Caco-2 (cell line): ENCODE measurements around the gene YDJC. TPM values are rescaled to one million over a fixed set of nuclear protein-coding genes. Genes with fewer than 3 reads are reported as not detected.

ENCODE experiments used
- BruUV-seq: library from RNA; stranded (reverse); fragments of 400-500 nt; replicated peaks from 2 replicates; lab custom pipeline; 2021; lab: Mats Ljungman, UMichigan
- CTCF ChIA-PET: fragments of 300-600 bp; sonication (Branson Sonifier 250); formaldehyde crosslinking; loops from one replicate; lab custom pipeline; 2022; ENCODE audit warnings: antibody characterized with exemption; lab: Charles Lee
- POLR2A ChIA-PET: fragments of 300-600 bp; sonication (Branson Sonifier 250); formaldehyde crosslinking; loops from one replicate; lab custom pipeline; 2022; ENCODE audit warnings: antibody characterized with exemption; lab: Charles Lee
- DNase-seq, 2 experiments: peaks; one replicate each; pipeline versions ENCODE4 v3.0.0 to v3.0.0-alpha.2; 2020 to 2022
- H3K27me3 ChIP-seq: replicated peaks from 2 replicates; pipeline ENCODE4 v1.6.0; 2011; ENCODE audit warnings: low read length; ENCODE audit not compliant: control insufficient read depth, insufficient read depth
- H3K36me3 ChIP-seq: 2 replicates; pipeline ENCODE4 v1.5.1; 2011; ENCODE audit warnings: low read length; ENCODE audit not compliant: control insufficient read depth, insufficient read depth
- H3K4me1 ChIP-seq: fragments of 250-450 bp; sonication (Bioruptor Pico); 2 replicates; pipeline ENCODE4 v1.5.1; 2020; ENCODE audit warnings: mild to moderate bottlenecking
- H3K4me3 ChIP-seq: 2 replicates; pipeline ENCODE4 v1.5.1; 2011; ENCODE audit warnings: low read depth, mild to moderate bottlenecking, control low read depth, low read length
- H3K9me3 ChIP-seq: fragments of 250-450 bp; sonication (Bioruptor Pico); 2 replicates; pipeline ENCODE4 v1.5.1; 2020; ENCODE audit warnings: mild to moderate bottlenecking, moderate library complexity
- H3K27ac Mint-ChIP-seq: one replicate; pipeline ENCODE4 v1.8.0; 2022; ENCODE audit warnings: mixed read lengths; ENCODE audit not compliant: unreplicated experiment
- H3K27me3 Mint-ChIP-seq: one replicate; pipeline ENCODE4 v1.8.0; 2022; ENCODE audit warnings: mixed read lengths; ENCODE audit not compliant: insufficient read depth, unreplicated experiment
- H3K36me3 Mint-ChIP-seq: one replicate; pipeline ENCODE4 v1.8.0; 2022; ENCODE audit warnings: mild to moderate bottlenecking, mixed read lengths; ENCODE audit not compliant: insufficient read depth, unreplicated experiment
- H3K4me1 Mint-ChIP-seq: one replicate; pipeline ENCODE4 v1.8.0; 2022; ENCODE audit warnings: low read depth, mixed read lengths; ENCODE audit not compliant: unreplicated experiment
- H3K4me3 Mint-ChIP-seq: one replicate; pipeline ENCODE4 v1.8.0; 2022; ENCODE audit warnings: mild to moderate bottlenecking, moderate library complexity, mixed read lengths; ENCODE audit not compliant: unreplicated experiment
- H3K9me3 Mint-ChIP-seq: one replicate; pipeline ENCODE4 v1.8.0; 2022; ENCODE audit warnings: mixed read lengths; ENCODE audit not compliant: unreplicated experiment
- CTCF ChIP-seq, 2 experiments: fragments of 200-600 bp in 1 of 2; IDR thresholded peaks; 1 replicate in 1 of 2; 2 replicates in 1 of 2; pipeline versions ENCODE4 v1.5.1 to v1.8.0; 2011 to 2022; ENCODE audit warnings: antibody characterized with exemption in 1 of 2, control low read depth in 1 of 2, inconsistent platforms in 1 of 2, low read depth in 1 of 2, low read length in 1 of 2, mild to moderate bottlenecking in 1 of 2, moderate library complexity in 1 of 2; ENCODE audit not compliant: insufficient read depth in 1 of 2, severe bottlenecking in 1 of 2, unreplicated experiment in 1 of 2
- intact Hi-C: fragments of 100-400 bp; cut with micrococcal nuclease; formaldehyde crosslinking; loops from one replicate; pipeline ENCODE4 v1.10.0; 2022; ENCODE audit not compliant: unreplicated experiment
- total RNA-seq: library from RNA; stranded (reverse); gene quantifications from 2 replicates; pipeline ENCODE4 v1.2.3, GENCODE V29; 2022

YDJC gene
- total RNA-seq, 1 experiment from 2014 or later, result 60.0 TPM

- CTCF ChIA-PET, result no interaction called here
- TF ChIP-seq CTCF (IDR thresholded peaks at IDR 0.05; ENCODE audit: insufficient read depth in 1 of 2, low read depth in 1 of 2, low read length in 1 of 2, severe bottlenecking in 1 of 2, unreplicated experiment in 1 of 2), result no peak
- no peak for DNase-seq
- Histone ChIP-seq H3K36me3 (peaks cover 1% of the 10 kb centered on the region), H3K4me1 (0 out of 2 replicates have a peak, but pooled peaks cover 4% of the 10 kb centered on the region), H3K4me3 (no peak overlapping the region), H3K9me3 (no peaks in the 10 kb centered on the region), H3K27me3 (no peaks in the 10 kb centered on the region)
- no TSS peak for BruUV-seq
- Mint-ChIP-seq H3K4me3 (no peak overlapping the region), H3K9me3 (no peaks in the 10 kb centered on the region), H3K4me1 (no peaks in the 10 kb centered on the region), H3K27ac (no peak overlapping the region), H3K27me3 (no peaks in the 10 kb centered on the region), H3K36me3 (peaks cover 59% of the 10 kb centered on the region)
- POLR2A ChIA-PET, result no interaction called here
- intact Hi-C loops, result no loop called here
Observed at GRCh38 chr22:21591695-21592094, 38.1 kb downstream of the YDJC start.

GRCh38 chr22:21590809-21591641 lies 38.8 kb downstream of the YDJC start:
- H3K4me1 Mint-ChIP-seq, result no peaks in the 10 kb centered on the region
- DNase-seq, result no peak
- intact Hi-C loops, result no loop called here
- peaks cover 52% of the 10 kb centered on the region for H3K36me3 Mint-ChIP-seq
- no TSS peak for BruUV-seq
- H3K4me3 Mint-ChIP-seq, result no peak overlapping the region
- H3K4me1 ChIP-seq, result 0 out of 2 replicates have a peak, but pooled peaks cover 4% of the 10 kb centered on the region
- ChIA-PET CTCF (no interaction called here), POLR2A (no interaction called here)
- no peaks in the 10 kb centered on the region for H3K27me3 ChIP-seq
- H3K36me3 ChIP-seq, result peaks cover 1% of the 10 kb centered on the region
- H3K4me3 ChIP-seq, result no peak overlapping the region
- TF ChIP-seq CTCF (IDR thresholded peaks at IDR 0.05; ENCODE audit: insufficient read depth in 1 of 2, low read depth in 1 of 2, low read length in 1 of 2, severe bottlenecking in 1 of 2, unreplicated experiment in 1 of 2), result no peak
- H3K27me3 Mint-ChIP-seq, result no peaks in the 10 kb centered on the region
- no peak overlapping the region for H3K27ac Mint-ChIP-seq
- no peaks in the 10 kb centered on the region for H3K9me3 ChIP-seq
- no peaks in the 10 kb centered on the region for H3K9me3 Mint-ChIP-seq

GRCh38 chr22:21589396-21589795 lies 40.4 kb downstream of the YDJC start:
- POLR2A ChIA-PET, result interaction anchor here (0.5 kb wide), 1 partner anchor 77 kb away, joined by 3 read pairs; no protein-coding TSS in a partner anchor
- H3K4me1 ChIP-seq, result 0 out of 2 replicates have a peak, but pooled peaks cover 4% of the 10 kb centered on the region
- peaks cover 43% of the 10 kb centered on the region for H3K36me3 Mint-ChIP-seq
- no peaks in the 10 kb centered on the region for H3K9me3 ChIP-seq
- intact Hi-C loops, result no loop called here
- H3K4me1 Mint-ChIP-seq, result no peaks in the 10 kb centered on the region
- H3K9me3 Mint-ChIP-seq, result no peaks in the 10 kb centered on the region
- no peak overlapping the region for H3K4me3 Mint-ChIP-seq
- H3K27ac Mint-ChIP-seq, result no peak overlapping the region
- H3K4me3 ChIP-seq, result no peak overlapping the region
- no TSS peak for BruUV-seq
- no peak for DNase-seq
- H3K27me3 ChIP-seq, result no peaks in the 10 kb centered on the region
- H3K27me3 Mint-ChIP-seq, result no peaks in the 10 kb centered on the region
- no peak for TF ChIP-seq CTCF (IDR thresholded peaks at IDR 0.05; ENCODE audit: insufficient read depth in 1 of 2, low read depth in 1 of 2, low read length in 1 of 2, severe bottlenecking in 1 of 2, unreplicated experiment in 1 of 2)
- CTCF ChIA-PET, result no interaction called here
- H3K36me3 ChIP-seq, result no peaks in the 10 kb centered on the region; the same call in none of the 2 replicates
